OCI-LY1 (cell line): ENCODE data around the gene ADAMTS4.

Source experiments
- EZH2 ChIP-seq: fragments of 200-600 bp; sonication (generic), shearing (Covaris generic); IDR thresholded peaks from 2 replicates; pipeline ENCODE4 v1.8.0; 2017; ENCODE audit warnings: borderline replicate concordance, mixed run types, mild to moderate bottlenecking, antibody characterized with exemption, low read length, moderate library complexity, mixed read lengths
- TF ChIP-seq, protein P1 (sequence below): fragments of 200-600 bp; sonication (generic), shearing (Covaris generic); IDR thresholded peaks from 2 replicates; pipeline ENCODE4 v1.5.1; 2017; ENCODE audit warnings: mild to moderate bottlenecking, antibody characterized with exemption, low read length, moderate library complexity, mixed read lengths

DNA sequence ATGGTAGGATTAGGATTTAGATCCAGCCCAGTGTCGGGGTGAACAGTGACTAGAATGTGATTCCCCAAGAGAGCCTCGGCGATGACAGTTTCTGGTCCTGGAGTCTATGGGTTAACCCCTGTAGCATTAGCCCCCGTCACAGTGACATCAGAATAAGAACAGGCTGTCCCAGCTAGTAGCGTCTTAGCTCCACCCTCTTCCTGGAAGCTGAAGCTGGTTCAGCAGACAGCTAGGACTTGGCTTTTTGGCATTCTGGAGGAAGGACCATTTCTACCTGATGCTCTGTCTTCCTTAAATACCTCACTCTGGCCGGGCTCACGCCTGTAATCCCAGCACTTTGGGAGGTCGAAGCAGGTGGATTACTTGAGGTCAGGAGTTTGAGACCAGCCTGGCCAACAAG lies 8.3 kb upstream of the ADAMTS4 start:
- TF ChIP-seq, protein P1, sequence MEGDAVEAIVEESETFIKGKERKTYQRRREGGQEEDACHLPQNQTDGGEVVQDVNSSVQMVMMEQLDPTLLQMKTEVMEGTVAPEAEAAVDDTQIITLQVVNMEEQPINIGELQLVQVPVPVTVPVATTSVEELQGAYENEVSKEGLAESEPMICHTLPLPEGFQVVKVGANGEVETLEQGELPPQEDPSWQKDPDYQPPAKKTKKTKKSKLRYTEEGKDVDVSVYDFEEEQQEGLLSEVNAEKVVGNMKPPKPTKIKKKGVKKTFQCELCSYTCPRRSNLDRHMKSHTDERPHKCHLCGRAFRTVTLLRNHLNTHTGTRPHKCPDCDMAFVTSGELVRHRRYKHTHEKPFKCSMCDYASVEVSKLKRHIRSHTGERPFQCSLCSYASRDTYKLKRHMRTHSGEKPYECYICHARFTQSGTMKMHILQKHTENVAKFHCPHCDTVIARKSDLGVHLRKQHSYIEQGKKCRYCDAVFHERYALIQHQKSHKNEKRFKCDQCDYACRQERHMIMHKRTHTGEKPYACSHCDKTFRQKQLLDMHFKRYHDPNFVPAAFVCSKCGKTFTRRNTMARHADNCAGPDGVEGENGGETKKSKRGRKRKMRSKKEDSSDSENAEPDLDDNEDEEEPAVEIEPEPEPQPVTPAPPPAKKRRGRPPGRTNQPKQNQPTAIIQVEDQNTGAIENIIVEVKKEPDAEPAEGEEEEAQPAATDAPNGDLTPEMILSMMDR, result no peak
- TF ChIP-seq EZH2, result no peak
